Activated T-cell treated with anti-CD3 and anti-CD28 coated beads for 24 hours (primary cell): ENCODE data around the gene AXIN1.
A peak's percentile ranks its signal among the peaks of the same experiment; 100 is the strongest.
"Not testable (repeated sequence)": the region's sequence is repeated elsewhere in the genome, so short reads cannot be mapped to it uniquely, and the experiment has no call there.

Experiments
- DNase-seq: peaks from one replicate; pipeline ENCODE4 v3.0.0-alpha.2; 2020; ENCODE audit warnings: low read depth

Gene AXIN1

GRCh38 chr16:333406-334094, 19.0 kb downstream of the AXIN1 start:
- DNase-seq: no peak

GRCh38 chr16:331181-331814, 21.2 kb downstream of the AXIN1 start:
- DNase-seq: not testable (repeated sequence)

GRCh38 chr16:330741-331140, 21.8 kb downstream of the AXIN1 start:
- no peak for DNase-seq

GRCh38 chr16:325375-326145, 27.0 kb downstream of the AXIN1 start:
- no peak for DNase-seq

- peak; percentile 29 for DNase-seq
Measured at GRCh38 chr16:324451-325334, 27.8 kb downstream of the AXIN1 start.

GRCh38 chr16:324201-324450, 28.4 kb downstream of the AXIN1 start:
- no peak for DNase-seq

GRCh38 chr16:322476-323143, 29.9 kb downstream of the AXIN1 start:
- DNase-seq: no peak

GRCh38 chr16:321532-321931, 31.0 kb downstream of the AXIN1 start:
- DNase-seq: no peak

- DNase-seq: no peak
Measured at GRCh38 chr16:320206-320605, 32.3 kb downstream of the AXIN1 start.

- DNase-seq: no peak
Measured at GRCh38 chr16:318628-319027, 33.9 kb downstream of the AXIN1 start.

- no peak for DNase-seq
Measured at GRCh38 chr16:317583-317982, 34.9 kb downstream of the AXIN1 start.

GRCh38 chr16:316741-317464, 35.6 kb downstream of the AXIN1 start:
- DNase-seq: no peak

- DNase-seq: no peak
Measured at GRCh38 chr16:314795-315299, 37.7 kb downstream of the AXIN1 start.

GRCh38 chr16:314351-314750, 38.2 kb downstream of the AXIN1 start:
- no peak for DNase-seq

GRCh38 chr16:311725-312124, 40.8 kb downstream of the AXIN1 start:
- no peak for DNase-seq

- no peak for DNase-seq
Measured at GRCh38 chr16:309476-309875, 43.0 kb downstream of the AXIN1 start.

GRCh38 chr16:307691-308312, 44.7 kb downstream of the AXIN1 start:
- DNase-seq: no peak

GRCh38 chr16:306911-307370, 45.6 kb downstream of the AXIN1 start:
- DNase-seq: no peak

GRCh38 chr16:305916-306626, 46.5 kb downstream of the AXIN1 start:
- no peak for DNase-seq
